Astrocyte of the hippocampus (primary cell): ENCODE measurements around the gene TMTC4.
A peak's percentile ranks its signal among the peaks of the same experiment; 100 is the strongest.
"Not testable (repeated sequence)": the region's sequence is repeated elsewhere in the genome, so short reads cannot be mapped to it uniquely, and the experiment has no call there.

Experiments used
- DNase-seq: peaks from one replicate; pipeline ENCODE4 v3.0.0; 2011; ENCODE audit warnings: low read depth, low spot score

The TMTC4 gene

GRCh38 chr13:100674572-100674871 lies at the start of gene TMTC4:
TMTC4 (minus strand) TSS chr13:100674795; CDS start chr13:100670362, 4,433 bp downstream.
- no peak for DNase-seq

GRCh38 chr13:100722517-100722916 lies 47.9 kb upstream of the TMTC4 start:
- no peak for DNase-seq

GRCh38 chr13:100721885-100722512 lies 47.4 kb upstream of the TMTC4 start:
- peak; percentile 76 for DNase-seq

GRCh38 chr13:100715604-100716003 lies 41.0 kb upstream of the TMTC4 start:
- no peak for DNase-seq

GRCh38 chr13:100714478-100714877 lies 39.9 kb upstream of the TMTC4 start:
- peak; percentile 17 for DNase-seq

GRCh38 chr13:100710176-100710575 lies 35.6 kb upstream of the TMTC4 start:
- DNase-seq: peak; percentile 52

- peak; percentile 94 for DNase-seq
Observed at GRCh38 chr13:100707818-100708740, 33.5 kb upstream of the TMTC4 start.

- DNase-seq: not testable (repeated sequence)
Observed at GRCh38 chr13:100698331-100698730, 23.7 kb upstream of the TMTC4 start.

- no peak for DNase-seq
Observed at GRCh38 chr13:100695509-100695773, 20.8 kb upstream of the TMTC4 start.

GRCh38 chr13:100694722-100695508 lies 20.3 kb upstream of the TMTC4 start:
- peak; percentile 77 for DNase-seq

GRCh38 chr13:100689191-100689590 lies 14.6 kb upstream of the TMTC4 start:
- DNase-seq: no peak

- DNase-seq: no peak
Observed at GRCh38 chr13:100680131-100680530, 5.5 kb upstream of the TMTC4 start.

GRCh38 chr13:100677128-100677527 lies 2.5 kb upstream of the TMTC4 start:
- DNase-seq: not testable (repeated sequence)

GRCh38 chr13:100675661-100676129 lies 1.1 kb upstream of the TMTC4 start:
- DNase-seq: no peak

GRCh38 chr13:100674872-100675660 lies 471 bp upstream of the TMTC4 start:
- DNase-seq: peak; percentile 100

- DNase-seq: peak; percentile 93
Observed at GRCh38 chr13:100673713-100674571, 653 bp downstream of the TMTC4 start.

- no peak for DNase-seq
Observed at GRCh38 chr13:100673376-100673712, 1.3 kb downstream of the TMTC4 start.

- DNase-seq: no peak
Observed at GRCh38 chr13:100671389-100672182, 3.0 kb downstream of the TMTC4 start.

- DNase-seq: peak; percentile 85
Observed at GRCh38 chr13:100668408-100668807, 6.2 kb downstream of the TMTC4 start.

GRCh38 chr13:100667894-100668293 lies 6.7 kb downstream of the TMTC4 start:
- peak; percentile 31 for DNase-seq
